HS-5 (cell line): ENCODE results near the gene NLGN4X.
"Not testable (repeated sequence)": the region's sequence is repeated elsewhere in the genome, so short reads cannot be mapped to it uniquely, and the experiment has no call there.

Experiments
- DNase-seq: peaks from one replicate; pipeline ENCODE4 v3.0.0-alpha.2; 2012; ENCODE audit warnings: low read depth

NLGN4X gene

DNA sequence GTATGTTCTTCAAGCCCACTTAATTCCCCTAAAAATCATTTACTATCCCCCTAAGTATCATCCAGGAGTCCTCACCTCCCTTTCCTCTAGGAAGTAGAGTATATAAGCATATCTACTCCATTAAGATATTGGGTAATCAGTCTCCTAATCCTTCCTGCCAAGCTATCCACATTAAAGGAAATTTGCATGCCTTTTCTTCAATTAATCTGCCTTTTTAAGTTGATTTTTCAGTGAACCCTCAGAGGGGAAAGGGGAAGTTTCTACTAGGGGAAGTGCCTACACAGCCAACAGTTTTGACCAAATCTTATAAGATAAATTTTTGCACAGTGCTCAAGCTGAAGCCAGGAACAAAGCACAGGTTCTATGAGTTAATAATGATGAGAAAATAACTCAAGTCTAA, 222.8 kb downstream of the NLGN4X start:
- no peak for DNase-seq

DNA sequence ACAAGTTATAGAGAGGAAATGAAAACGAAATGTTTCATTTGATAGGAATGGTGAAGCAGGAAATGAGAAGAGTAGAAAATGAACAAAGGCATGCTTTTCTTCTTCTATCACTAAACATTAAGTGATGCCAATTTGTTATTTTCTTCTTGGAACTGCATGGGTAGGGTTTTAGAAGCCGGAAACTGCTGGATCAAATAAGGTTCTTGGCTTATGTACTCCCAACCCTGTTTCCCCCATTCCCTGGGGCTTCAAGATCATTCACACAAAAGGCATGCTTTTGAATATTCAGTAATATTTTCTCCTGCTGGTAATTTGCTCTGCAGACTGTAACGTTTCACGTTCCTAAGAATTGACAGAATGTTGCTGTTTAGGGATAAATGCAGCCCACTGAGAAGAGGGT, 224.1 kb downstream of the NLGN4X start:
- DNase-seq: no peak

DNA sequence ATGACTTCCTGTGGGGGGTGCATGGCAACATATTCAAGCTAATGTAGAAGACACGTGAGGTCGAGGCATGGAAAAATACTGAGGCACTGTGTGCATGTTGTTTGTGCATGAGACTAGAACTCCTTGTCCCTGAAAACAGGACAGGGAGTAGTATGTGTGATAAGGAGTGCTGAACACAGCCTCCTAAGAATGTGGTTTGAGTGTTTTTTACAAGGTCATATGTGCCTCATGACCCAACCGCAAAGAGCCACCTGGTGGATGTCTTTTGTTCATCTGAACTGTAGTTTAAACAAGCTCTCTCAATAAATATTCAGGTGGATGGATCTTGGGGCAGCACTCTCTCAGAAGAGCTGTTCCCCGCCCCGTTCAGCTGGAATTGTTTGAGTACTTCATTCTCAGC, 226.6 kb downstream of the NLGN4X start:
- DNase-seq: no peak

DNA sequence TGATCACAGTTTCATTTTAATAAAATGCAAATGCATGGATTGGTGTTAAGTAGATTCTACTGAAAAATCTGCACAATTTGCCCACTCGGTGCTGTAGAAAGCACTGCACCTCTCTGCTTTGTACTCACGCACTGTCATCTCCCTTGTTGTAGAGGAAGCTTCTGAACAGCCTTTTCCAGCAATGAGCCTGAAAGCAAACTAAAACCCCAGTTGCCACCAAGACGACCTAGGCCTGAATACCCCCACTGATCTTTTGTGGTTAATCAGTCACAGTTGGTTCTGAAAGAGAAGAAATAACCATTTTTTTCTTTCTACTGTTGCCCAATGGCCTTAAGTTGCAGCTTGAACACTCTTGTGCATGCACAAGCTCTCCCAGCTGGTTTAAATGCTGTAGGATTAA, 229.8 kb downstream of the NLGN4X start:
- no peak for DNase-seq

DNA sequence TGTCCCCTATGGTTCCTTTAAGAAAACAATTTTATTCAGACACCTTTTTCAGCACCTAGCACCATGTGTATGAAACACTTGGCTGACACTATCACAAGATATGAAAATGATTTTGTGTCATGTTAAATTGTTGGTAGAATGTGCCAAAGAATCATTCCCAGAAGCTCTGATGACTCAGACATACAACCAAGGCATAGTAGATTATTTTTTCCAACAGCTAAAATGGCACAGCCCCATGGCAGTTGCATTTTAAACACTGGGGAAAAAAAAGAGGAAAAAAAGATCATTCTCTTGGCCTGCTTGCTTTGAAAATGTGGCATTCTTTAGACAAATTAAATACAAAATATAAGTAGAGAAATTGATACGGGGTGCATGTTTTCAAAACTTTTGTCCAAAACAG, 230.2 kb downstream of the NLGN4X start:
- DNase-seq: no peak

DNA sequence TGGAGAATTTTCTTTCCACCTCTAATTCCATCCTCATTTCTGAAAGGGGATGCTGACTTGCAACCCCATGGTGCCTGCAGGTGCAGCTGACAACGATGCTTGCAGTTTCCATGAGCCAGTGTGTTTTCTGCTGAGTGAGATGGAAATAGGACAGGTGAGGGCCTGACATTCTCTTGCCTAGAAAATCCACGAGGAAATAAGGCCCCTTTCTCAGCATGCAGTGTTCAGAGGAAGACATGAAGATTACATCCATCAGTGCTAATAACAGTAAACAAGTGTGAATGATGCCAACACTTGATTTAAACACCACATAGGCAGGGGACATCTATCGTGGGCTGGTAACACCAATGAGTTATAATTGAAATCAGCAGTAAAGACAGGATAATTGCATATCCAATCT, 237.3 kb downstream of the NLGN4X start:
- DNase-seq: no peak

DNA sequence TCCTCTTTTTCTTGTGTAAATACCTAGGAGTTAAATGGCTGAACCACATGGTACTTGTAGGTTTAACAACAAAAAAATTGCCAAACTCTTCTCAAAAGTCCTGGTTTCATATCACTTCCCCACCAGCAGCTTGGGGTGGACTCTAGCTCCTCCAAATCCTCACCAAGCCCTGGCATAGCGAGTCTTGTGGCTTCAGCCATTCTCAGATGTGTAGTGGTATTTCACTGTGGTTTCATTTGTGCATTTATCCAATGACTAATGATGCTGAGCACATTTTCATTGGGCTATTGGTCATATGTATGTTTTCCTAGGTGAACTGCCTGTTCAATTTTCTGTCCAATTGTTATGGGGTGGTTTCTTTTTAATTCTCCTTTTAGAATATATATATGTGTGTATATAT, 249.3 kb downstream of the NLGN4X start:
- DNase-seq: no peak

DNA sequence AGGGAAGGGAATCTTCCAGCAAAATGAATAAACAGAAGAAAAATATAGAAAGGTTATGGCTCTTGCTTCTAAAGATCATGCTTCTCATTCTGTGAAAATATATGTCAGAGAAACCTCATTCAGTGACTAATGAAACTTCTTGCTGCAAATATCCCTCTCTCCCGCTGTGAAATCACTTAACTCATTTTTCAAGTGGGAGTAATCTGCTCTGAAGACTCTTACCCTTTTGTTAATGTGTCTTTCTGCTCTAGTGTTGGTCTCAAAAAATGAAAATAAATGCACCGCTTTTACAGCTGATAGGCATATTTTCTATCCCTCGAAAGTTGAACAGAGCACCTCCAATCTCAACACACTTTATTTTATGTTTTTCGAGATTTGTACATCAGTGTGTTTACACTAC, 252.3 kb downstream of the NLGN4X start:
- DNase-seq: no peak

DNA sequence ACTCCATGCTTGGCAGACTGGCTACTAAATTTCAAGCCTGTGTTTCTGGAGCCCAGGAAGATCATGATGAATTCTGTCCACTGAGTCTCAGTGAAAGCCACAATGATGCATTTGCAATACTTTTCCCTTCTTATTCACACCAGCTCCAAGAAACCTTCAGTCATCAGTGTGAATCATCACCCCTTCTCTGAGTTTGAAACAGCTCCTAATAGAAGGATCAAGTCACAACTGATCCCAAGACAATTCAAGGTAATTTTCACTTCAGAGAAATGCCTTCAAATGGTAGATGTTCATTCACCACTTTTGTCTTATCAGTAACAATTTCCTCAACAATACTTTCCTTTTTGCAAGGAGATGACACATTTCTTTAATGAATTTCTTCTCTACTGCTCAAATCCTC, 257.4 kb downstream of the NLGN4X start:
- DNase-seq: no peak

DNA sequence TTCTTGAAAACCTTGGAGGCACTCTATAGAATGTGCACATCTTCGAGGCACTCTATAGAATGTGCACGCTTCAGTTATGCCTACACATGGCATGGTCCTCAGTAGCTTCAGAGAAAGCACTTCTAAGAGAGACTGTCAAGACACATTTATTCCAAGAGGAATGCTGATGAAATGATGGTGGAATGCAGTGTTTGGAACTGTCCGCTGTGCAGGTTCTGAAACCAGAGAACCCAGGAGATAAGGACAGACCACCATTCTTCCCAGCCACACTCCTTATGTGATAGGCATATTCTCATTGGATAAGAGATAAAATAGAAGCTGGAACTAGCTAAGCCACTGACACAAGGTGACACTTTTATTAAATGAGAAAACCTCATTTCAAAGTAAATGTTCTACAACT, 263.3 kb downstream of the NLGN4X start:
- no peak for DNase-seq

DNA sequence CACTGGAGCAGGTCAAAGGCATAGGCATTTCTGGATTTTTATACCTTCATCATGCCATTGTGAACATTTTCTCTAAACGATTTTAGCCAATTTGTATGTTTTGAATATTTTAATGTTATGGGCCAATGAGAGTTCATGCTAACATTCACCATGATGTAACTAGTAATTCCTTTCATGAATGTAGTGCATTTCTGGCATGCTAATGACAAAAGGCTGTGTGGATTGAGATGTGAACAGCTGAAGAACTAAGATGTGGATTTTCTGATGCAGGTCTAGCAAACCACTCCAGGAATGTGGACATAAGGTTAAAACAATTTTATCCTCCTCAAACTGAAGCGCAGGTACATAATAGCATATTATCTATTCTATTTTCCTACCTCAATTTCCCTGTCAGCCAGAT, 269.4 kb downstream of the NLGN4X start:
- DNase-seq: no peak

DNA sequence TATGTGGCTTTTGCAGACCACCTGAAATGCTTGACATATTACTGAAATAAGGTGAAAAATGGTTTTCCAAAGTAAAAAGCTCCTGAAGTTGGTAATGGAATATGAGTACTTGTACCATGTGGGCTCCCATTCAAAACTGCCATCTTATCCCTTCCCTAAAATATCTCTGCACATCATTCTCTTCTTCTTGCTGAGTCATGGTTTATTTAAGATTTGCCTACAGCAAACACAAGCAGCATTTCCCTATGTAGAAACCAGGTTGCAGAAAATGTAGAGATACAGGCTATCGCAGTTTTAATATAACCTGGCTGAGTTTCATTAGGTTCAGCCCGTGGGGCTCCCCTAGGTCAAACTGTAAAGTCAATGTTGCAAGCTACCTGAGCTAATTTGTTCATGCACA, 270.1 kb downstream of the NLGN4X start:
- no peak for DNase-seq

DNA sequence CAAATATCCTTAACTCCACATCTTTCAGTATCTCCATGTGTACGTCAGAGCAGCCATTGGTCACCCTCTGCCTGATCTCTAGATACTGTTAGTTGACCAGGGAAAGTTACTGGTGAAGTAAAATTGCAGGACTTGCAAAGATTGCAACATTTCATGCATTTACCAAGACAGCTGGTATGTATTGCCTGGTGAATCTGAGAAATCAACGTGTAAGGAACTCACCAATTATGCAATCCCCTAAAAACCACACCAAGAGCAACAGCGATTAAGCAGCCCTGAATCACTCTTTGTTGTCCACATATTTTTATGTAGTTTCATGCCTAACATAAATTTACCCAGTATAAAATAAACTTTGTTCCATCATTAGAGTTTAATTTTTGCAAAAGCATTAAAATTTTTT, 271.2 kb downstream of the NLGN4X start:
- no peak for DNase-seq

DNA sequence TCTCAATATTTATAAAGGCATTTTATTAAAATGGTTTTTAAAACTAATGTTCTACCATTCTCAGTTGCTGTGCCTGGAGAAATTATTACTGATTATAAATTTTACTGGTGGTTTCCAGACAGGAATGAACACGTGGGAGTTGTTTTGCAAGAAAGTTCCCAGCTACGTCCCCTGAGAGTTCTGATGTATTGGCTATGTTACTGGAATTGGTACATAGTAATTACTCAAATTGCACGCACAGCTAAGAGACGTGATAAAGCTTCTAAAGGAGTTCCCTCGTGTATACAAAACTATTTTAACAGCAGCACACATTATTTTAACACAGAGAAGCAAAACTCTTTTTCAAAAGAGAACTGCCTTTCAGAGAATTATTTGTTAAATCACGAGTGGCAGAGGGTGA, 292.2 kb downstream of the NLGN4X start:
- no peak for DNase-seq

DNA sequence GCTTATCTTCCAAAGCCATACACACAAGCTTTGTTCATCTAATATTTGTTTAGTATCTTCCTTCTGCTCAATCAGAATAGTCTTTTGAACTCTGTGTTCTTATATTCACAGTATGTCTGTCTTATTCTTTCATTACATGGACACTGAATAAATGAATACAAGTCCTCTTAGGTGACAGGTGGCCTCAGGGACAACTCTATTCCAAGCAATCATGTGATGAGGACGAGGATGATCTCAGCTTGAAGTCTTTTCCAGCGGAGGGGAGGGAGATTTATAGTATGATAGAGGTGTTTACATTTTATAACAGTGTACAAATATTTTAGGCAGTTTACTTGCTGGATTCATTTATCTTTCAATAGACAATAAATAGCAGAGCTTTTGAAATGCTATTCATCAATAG, 300.4 kb downstream of the NLGN4X start:
- DNase-seq: no peak

DNA sequence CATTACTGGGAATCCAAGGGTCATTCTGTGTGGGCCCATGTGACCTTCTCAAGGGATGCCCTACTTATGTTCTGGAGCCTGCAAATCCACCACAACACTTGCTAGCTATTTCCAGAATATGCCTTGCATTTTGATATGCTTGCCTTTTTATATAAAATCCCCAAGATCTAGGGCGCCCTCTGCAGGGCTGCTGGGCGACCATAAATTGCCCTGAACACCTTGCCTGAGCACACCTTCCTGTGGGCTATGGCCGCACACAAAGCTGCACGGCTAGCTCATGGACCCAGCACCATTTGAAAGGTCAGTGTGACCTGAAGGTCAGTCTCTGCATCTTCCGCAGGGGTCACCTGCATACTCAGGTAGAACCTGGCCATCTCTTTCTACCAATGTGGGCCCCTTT, 311.7 kb downstream of the NLGN4X start:
- no peak for DNase-seq

DNA sequence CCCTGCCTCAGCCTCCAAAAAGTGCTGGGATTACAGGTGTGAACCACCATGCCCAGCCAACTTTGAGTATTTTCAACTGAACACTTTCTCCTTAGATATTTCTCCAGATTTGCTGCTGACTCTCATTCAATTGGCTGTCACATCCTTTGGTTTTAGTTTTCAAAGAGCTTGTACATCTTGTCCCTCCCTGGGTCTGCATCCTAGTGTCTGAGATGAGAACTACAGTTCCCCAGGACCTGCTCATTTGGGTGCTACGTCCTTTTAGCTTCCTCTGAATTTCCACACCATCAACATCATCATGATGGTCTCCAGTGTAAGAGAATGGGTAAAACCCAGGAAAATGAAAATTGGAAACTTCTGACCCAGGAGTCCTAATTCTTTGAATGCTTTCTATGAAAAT, 312.9 kb downstream of the NLGN4X start:
- no peak for DNase-seq

DNA sequence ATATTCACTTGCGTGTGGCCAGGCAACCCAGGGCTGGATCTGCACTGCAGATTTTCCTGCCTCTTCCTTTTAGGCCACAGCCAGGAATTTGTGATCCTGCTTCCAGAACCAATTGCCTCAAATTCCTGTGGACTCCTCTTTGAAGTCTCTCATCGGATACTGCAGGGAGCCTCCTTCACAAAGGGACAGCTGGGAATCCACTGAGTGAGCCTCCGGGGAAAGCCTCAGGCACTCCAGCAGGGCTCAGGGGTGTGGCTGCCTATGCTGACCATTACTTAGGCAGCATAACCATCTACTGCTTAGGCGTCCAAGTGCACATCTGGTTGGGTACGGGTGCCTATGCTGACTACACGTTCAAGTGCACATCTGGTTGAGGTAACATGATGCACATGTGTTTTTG, 321.5 kb downstream of the NLGN4X start:
- DNase-seq: no peak

DNA sequence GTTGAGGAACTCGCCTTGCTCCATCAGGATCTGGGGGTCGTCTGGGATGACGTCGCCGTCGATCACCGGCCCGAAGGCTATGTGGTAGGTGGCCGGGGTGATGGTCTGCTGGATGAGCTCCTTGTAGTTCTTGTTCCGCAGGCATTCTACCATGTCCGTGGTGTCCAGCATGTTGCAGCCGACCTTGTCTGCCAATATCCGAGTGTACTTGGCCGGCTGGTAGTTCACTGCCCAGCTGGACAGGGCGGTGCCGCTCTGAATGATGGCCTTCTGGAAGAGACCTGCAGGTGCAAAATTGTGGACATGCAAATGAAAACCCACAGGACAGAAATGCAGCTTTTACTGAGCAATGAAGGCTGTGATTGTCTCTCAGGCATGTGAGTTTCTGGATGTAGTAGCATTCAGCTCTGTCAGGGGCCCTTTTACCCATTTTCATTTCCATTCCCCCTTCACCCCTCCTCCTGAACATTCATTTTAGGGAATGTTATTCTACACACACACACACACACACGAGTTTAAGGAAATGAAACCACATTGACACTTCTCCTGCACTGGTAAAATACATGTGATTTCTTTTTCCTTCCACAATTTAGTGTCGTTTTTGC, 325.0 kb downstream of the NLGN4X start:
- not testable (repeated sequence) for DNase-seq

DNA sequence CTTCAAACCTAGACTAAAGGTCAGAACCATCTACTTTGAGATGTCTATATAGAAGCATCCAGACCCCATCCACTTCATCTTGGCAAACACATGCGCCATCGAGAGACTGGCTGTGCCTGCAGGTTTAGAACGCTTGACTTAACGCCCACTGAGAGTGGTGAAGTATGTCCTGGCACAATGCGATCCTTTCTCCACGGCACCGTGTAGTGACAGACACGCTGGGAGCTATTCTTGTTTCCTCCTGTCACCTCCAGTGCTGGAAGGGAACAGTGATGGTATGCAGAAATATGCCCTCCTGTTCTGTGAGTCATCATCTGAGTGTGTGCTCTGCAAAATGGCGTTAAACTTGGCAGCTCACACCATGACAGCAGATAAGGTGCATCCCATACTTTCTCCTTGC, 330.2 kb downstream of the NLGN4X start:
- no peak for DNase-seq

DNA sequence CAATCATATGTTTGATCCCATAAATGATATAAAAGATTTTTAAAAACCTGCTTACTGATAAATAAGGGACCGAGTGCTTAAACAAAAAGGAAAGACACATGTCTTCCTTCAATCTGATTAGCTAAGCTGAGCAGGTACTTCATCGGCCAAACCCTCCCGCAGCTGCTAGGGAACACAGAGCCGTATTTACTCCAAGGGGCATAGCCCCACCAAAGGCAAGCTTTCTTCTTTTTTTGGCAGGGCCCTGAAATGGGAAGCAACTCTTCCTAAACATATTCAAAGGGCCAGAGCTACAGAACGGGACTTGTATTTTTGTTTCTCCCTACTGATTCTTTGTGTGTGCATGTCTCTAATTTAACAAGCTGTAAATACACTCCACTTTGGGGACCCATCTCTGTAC, 337.3 kb downstream of the NLGN4X start:
- no peak for DNase-seq

DNA sequence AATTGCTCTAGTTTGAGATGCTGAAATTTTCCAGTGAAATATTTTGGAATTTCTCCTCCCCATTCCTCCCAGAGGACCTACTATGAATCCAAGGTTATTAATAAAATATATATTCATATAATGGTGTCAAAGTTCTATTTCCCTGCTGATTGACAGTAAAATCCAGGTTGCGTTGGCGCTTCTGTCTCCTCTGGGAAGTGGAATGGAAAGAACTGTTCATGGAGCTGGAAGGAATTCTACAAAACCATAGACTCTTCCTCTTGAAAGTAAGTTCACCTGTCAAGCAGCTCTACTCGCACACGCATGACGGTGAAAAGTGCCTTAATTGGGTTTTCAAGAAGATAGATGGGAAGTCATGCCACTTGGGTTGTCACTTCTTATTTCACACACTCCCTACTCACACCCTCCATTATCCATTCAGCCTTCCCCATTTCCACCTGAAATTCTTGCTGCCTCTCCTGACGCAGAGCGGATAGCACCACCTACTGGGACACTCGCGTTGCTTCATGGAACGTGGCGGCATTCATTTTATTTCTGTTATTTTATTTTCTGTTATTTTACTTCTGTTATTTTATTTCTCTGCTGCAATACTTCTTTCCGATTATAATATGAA, 351.6 kb downstream of the NLGN4X start:
- no peak for DNase-seq

DNA sequence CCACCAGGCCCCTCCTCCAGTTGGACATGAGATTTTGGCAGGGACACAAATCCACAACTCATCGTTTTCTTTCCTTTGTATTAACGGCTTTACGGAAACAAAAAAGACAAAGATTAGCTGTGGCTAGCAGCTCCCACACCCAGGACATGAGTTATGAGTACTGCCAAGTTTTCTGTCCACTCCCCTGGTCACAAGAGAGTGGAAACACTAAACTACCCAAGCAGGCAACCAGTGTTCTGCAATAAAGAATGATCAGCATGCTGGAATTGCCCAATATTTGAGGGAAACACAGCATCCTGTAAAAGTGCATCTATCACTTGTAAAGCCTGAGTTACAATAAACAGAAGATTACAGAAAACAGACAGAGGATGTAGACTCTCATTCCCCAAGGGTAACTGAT, 358.4 kb downstream of the NLGN4X start:
- no peak for DNase-seq

DNA sequence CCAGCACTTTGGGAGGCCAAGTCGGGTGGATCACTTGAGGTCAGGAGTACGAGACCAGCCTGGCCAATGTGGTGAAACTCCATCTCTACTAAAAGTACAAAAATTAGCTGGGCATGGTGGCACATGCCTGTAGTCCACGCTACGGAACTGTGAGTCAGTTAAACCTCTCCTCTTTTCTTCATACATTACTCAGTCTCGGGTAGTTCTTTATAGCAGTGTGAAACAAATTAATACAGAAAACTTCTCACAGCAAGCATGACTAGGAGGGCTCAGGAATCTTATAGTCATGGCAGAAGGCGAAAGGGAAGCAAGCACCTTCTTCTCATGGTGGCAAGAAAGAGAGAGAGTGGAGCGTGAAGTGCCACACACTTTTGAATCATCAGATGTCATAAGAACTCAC, 358.9 kb downstream of the NLGN4X start:
- DNase-seq: no peak

DNA sequence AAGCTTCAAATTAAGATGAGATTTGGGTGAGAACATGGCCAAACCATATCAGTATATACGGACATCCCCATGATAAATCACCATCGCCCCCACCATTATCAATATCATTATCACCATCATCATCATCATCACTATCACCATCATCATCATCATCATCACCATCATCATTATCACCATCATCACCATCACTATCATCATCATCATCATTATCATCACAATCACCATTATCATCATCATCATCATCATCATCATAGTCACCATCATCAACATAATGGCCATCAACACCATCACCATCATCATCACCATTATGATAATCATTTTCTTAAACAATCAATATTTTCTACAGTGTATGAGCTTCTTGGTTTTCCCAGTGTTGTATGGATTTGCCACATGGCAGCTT, 360.9 kb downstream of the NLGN4X start:
- no peak for DNase-seq
